Lower lobe of right lung (tissue), 2 donors: ENCODE measurements around the gene PDYN. TPM values are rescaled to one million over a fixed set of nuclear protein-coding genes. Genes with fewer than 3 reads are reported as not detected.

Experiments
- ATAC-seq, 2 donors: fragments of 200-7000 bp; cut with Tn5 transposase; one replicate each; pipeline ENCODE4 v1.9.1; 2020 to 2022; ENCODE audit warnings: mild to moderate bottlenecking in 2 of 2, moderate library complexity in 2 of 2
- DNase-seq: peaks from one replicate; pipeline ENCODE4 v3.0.0-alpha.2; 2020
- H3K27ac ChIP-seq: fragments of 200-600 bp; one replicate; pipeline ENCODE4 v1.8.0; 2022
- H3K27me3 ChIP-seq: fragments of 200-600 bp; one replicate; pipeline ENCODE4 v1.8.0; 2022; ENCODE audit warnings: low read depth
- H3K36me3 ChIP-seq: fragments of 200-600 bp; one replicate; pipeline ENCODE4 v1.8.0; 2022; ENCODE audit warnings: mild to moderate bottlenecking
- H3K4me1 ChIP-seq: fragments of 200-600 bp; one replicate; pipeline ENCODE4 v1.8.0; 2022
- H3K4me3 ChIP-seq: fragments of 200-600 bp; one replicate; pipeline ENCODE4 v1.8.0; 2022; ENCODE audit warnings: mild to moderate bottlenecking
- H3K9me3 ChIP-seq: fragments of 200-600 bp; one replicate; pipeline ENCODE4 v1.8.0; 2022
- intact Hi-C: fragments of 100-400 bp; cut with DNase I; formaldehyde crosslinking; loops from one replicate; pipeline ENCODE4 v1.11.0; 2022
- total RNA-seq: library from RNA; stranded (reverse); fragmentation: NEBNext Ultra II Directional; extraction: Animal tissue kit (Norgen Biotek cat#: 25700); gene quantifications from one replicate; pipeline ENCODE4 v1.2.1, GENCODE V29; 2021
- TF ChIP-seq, protein P1 (sequence below): fragments of 200-600 bp; IDR thresholded peaks from one replicate; pipeline ENCODE4 v1.8.0; 2022; ENCODE audit warnings: antibody characterized with exemption, mild to moderate bottlenecking
- donor health status: DM: no; HTN: yes; CAD: no; lungs with severe emphysema.

Gene PDYN
- total RNA-seq, 1 donor from 2014 or later = not detected

DNA sequence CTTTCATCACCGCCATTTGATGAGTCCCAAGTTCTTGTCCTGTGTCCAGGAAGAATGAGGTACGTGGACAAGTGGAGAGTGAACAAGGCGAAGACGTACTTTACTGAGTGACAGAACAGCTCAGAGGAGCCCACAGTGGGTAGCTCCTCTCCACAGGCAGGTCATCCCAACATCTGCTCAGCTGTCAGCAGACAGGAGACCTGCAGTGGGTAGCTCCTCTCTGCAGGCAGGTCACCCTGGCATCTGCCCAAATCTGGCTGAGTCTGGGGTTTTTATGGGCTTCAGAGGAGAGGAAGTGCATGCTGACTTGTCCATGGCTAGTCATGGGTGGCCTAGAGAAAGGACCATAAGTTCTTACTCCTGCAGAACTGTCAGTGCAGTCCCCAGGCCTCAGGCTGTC is 32.7 kb upstream of the PDYN start:
- TF ChIP-seq, protein P1, sequence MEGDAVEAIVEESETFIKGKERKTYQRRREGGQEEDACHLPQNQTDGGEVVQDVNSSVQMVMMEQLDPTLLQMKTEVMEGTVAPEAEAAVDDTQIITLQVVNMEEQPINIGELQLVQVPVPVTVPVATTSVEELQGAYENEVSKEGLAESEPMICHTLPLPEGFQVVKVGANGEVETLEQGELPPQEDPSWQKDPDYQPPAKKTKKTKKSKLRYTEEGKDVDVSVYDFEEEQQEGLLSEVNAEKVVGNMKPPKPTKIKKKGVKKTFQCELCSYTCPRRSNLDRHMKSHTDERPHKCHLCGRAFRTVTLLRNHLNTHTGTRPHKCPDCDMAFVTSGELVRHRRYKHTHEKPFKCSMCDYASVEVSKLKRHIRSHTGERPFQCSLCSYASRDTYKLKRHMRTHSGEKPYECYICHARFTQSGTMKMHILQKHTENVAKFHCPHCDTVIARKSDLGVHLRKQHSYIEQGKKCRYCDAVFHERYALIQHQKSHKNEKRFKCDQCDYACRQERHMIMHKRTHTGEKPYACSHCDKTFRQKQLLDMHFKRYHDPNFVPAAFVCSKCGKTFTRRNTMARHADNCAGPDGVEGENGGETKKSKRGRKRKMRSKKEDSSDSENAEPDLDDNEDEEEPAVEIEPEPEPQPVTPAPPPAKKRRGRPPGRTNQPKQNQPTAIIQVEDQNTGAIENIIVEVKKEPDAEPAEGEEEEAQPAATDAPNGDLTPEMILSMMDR = no peak
- no peak for ATAC-seq

DNA sequence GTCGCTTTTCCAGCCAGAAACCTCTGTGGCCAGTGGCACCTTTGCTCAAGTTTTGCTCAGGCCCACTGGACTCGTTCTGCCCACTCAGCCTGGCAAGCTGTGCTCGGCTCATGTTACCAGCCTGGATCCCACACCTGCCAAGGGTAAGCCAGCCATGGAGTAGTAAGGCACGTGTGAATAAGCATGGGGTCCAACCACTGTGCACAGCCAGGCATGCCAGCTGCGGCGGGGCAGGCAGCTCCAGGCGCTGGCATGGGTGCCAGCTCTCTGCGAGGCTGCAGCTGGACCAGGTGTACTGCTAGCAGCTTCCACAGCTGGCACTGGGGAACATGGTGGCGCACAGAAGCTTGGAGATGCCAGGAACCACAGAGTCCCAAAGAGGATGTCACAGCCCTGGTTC is 32.1 kb upstream of the PDYN start:
- H3K36me3 ChIP-seq = no peaks in the 10 kb centered on the region
- H3K27me3 ChIP-seq = peaks cover 52% of the 10 kb centered on the region
- H3K27ac ChIP-seq = no peak overlapping the region
- intact Hi-C loops = no loop called here
- DNase-seq (no peak), ATAC-seq (no peak)
- H3K4me1 ChIP-seq = no peaks in the 10 kb centered on the region
- TF ChIP-seq, protein P1 = no peak
- no peak overlapping the region for H3K4me3 ChIP-seq
- H3K9me3 ChIP-seq = no peaks in the 10 kb centered on the region

More for the DNA sequence above, 32.7 kb upstream of the PDYN start:
- H3K36me3 ChIP-seq = no peaks in the 10 kb centered on the region
- H3K27ac ChIP-seq = no peak overlapping the region
- H3K9me3 ChIP-seq = no peaks in the 10 kb centered on the region
- DNase-seq = no peak
- H3K4me3 ChIP-seq = no peak overlapping the region
- H3K4me1 ChIP-seq = no peaks in the 10 kb centered on the region
- peaks cover 55% of the 10 kb centered on the region for H3K27me3 ChIP-seq
- intact Hi-C loops = no loop called here

DNA sequence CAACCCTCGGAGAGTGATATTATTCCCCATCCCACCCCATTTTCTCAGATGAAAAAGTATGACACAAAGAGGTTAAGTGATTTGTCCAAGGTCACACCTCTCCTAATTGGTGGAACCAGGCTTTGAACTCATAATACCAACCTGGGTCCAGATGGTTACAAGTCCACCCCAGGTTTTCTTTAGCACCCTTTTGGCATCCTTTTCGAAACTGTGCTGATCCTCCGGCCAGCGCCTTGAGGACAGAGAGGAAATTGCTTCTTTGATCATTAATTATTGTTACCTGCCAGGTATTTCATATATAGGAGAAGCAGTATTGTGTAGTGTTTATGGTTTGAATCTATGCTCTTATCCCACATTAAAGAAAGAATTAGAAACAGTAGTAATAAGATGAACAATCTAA is 29.3 kb upstream of the PDYN start:
- Histone ChIP-seq H3K27ac (no peak overlapping the region), H3K9me3 (no peaks in the 10 kb centered on the region), H3K4me1 (no peaks in the 10 kb centered on the region), H3K4me3 (no peak overlapping the region), H3K36me3 (no peaks in the 10 kb centered on the region), H3K27me3 (peaks cover 49% of the 10 kb centered on the region)
- TF ChIP-seq, protein P1 = no peak
- no peak for ATAC-seq
- intact Hi-C loops = no loop called here
- no peak for DNase-seq

- no peak for ATAC-seq
- Histone ChIP-seq H3K27me3 (peaks cover 47% of the 10 kb centered on the region), H3K4me3 (no peak overlapping the region), H3K27ac (no peak overlapping the region), H3K4me1 (no peaks in the 10 kb centered on the region), H3K9me3 (no peaks in the 10 kb centered on the region), H3K36me3 (no peaks in the 10 kb centered on the region)
- TF ChIP-seq, protein P1 = no peak
- intact Hi-C loops = no loop called here
- no peak for DNase-seq
Measured at GRCh38 chr20:2022163-2022562, 28.3 kb upstream of the PDYN start.

- H3K27ac ChIP-seq = no peak overlapping the region
- no peak overlapping the region for H3K4me3 ChIP-seq
- peak; percentile 79 to 82 for ATAC-seq
- no peak for DNase-seq
- peaks cover 42% of the 10 kb centered on the region for H3K27me3 ChIP-seq
- no peaks in the 10 kb centered on the region for H3K36me3 ChIP-seq
- TF ChIP-seq, protein P1 = no peak
- intact Hi-C loops = no loop called here
- no peaks in the 10 kb centered on the region for H3K4me1 ChIP-seq
- no peaks in the 10 kb centered on the region for H3K9me3 ChIP-seq
Measured at GRCh38 chr20:2010533-2010932, 16.7 kb upstream of the PDYN start.
